D721Med (cell line): ENCODE results near the gene HNRNPM.

Source experiments
- DNase-seq: peaks from one replicate; pipeline ENCODE4 v3.0.0; 2011; ENCODE audit warnings: low spot score; ENCODE audit not compliant: insufficient read length
- FAIRE-seq: peaks from 2 replicates; lab custom pipeline; 2011; peaks lifted over from hg19 to GRCh38; lab: Jason Lieb, UNC
- TF ChIP-seq, protein P1 (sequence below): IDR thresholded peaks from 2 replicates; pipeline ENCODE4 v1.5.1; 2012; ENCODE audit warnings: mild to moderate bottlenecking, control low read depth; ENCODE audit not compliant: insufficient read depth; ENCODE audit errors: missing control alignments

Gene HNRNPM, protein sequence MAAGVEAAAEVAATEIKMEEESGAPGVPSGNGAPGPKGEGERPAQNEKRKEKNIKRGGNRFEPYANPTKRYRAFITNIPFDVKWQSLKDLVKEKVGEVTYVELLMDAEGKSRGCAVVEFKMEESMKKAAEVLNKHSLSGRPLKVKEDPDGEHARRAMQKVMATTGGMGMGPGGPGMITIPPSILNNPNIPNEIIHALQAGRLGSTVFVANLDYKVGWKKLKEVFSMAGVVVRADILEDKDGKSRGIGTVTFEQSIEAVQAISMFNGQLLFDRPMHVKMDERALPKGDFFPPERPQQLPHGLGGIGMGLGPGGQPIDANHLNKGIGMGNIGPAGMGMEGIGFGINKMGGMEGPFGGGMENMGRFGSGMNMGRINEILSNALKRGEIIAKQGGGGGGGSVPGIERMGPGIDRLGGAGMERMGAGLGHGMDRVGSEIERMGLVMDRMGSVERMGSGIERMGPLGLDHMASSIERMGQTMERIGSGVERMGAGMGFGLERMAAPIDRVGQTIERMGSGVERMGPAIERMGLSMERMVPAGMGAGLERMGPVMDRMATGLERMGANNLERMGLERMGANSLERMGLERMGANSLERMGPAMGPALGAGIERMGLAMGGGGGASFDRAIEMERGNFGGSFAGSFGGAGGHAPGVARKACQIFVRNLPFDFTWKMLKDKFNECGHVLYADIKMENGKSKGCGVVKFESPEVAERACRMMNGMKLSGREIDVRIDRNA

GRCh38 chr19:8444677-8445487 lies at the start of gene HNRNPM:
Gene HNRNPM, plus strand, starts transcription at chr19:8444975. Its CDS starts 24 bp downstream, at chr19:8444999.
- FAIRE-seq = no peak

GRCh38 chr19:8395621-8396082 lies 49.1 kb upstream of the HNRNPM start:
- TF ChIP-seq, protein P1, sequence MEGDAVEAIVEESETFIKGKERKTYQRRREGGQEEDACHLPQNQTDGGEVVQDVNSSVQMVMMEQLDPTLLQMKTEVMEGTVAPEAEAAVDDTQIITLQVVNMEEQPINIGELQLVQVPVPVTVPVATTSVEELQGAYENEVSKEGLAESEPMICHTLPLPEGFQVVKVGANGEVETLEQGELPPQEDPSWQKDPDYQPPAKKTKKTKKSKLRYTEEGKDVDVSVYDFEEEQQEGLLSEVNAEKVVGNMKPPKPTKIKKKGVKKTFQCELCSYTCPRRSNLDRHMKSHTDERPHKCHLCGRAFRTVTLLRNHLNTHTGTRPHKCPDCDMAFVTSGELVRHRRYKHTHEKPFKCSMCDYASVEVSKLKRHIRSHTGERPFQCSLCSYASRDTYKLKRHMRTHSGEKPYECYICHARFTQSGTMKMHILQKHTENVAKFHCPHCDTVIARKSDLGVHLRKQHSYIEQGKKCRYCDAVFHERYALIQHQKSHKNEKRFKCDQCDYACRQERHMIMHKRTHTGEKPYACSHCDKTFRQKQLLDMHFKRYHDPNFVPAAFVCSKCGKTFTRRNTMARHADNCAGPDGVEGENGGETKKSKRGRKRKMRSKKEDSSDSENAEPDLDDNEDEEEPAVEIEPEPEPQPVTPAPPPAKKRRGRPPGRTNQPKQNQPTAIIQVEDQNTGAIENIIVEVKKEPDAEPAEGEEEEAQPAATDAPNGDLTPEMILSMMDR = no peak
- no peak for FAIRE-seq
- DNase-seq = no peak

More at GRCh38 chr19:8444677-8445487, at the start of gene HNRNPM:
- TF ChIP-seq, protein P1 = no peak
- DNase-seq = peak; percentile 90

- TF ChIP-seq, protein P1 = no peak
- DNase-seq (no peak), FAIRE-seq (no peak)
These were observed 48.6 kb upstream of the HNRNPM start for GRCh38 chr19:8396185-8396562.

GRCh38 chr19:8396563-8397203 lies 48.1 kb upstream of the HNRNPM start:
- DNase-seq = no peak
- no peak for FAIRE-seq
- TF ChIP-seq, protein P1 = peak; percentile 43

DNA sequence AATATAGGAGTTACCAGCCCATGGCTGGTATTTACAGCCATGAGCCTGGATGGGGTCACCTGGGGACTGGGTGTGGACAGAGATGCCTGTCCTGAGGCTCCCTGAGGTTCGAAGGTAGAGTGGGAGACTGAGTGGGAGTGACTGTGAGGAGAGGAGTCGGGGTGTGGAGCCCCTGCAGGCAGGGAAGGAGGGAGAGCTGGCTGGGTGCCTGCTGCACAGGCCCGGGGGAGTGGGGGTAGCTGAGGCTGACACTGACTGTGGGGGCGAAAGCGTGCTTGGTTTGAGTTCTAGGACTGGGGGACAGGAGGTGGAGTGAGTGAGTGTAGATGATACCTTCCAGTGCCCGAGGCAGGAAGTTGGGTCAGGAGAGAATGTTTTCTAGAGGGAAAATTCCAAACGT lies 47.5 kb upstream of the HNRNPM start:
- TF ChIP-seq, protein P1 = no peak
- DNase-seq = no peak
- FAIRE-seq = no peak

DNA sequence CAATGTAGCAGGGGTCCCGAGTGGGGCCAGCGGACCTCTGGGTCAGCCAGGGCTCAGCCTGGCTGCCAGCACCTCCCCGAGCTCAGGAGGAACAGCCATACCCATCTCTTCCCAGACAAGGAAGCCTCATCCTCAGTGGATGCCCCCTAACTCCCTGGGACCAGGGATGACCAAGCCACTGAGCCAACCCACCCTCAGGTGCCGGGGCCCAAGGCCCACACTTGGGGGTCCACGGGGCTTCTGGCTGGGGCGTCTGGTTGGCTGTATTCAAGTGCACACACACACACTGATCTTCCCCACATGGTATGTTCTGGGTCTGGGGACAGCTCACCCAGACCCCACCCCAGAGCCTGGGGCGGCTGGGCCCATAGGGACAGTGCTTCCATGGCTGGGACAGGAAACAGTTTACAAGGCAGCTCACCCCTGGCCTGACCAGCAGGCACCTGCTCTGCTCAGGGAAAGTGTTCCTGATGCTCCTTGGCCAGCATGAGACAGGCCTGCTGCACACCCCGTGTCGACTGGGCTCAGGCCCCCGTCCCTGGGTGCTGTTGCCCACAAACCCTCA lies 46.9 kb upstream of the HNRNPM start:
- TF ChIP-seq, protein P1 = no peak
- FAIRE-seq (no peak), DNase-seq (no peak)
